HEK293T (cell line): Measurements from ENCODE around the gene NOD2.

Experiments
- CTCF ChIA-PET: fragments of 350-600 bp; formaldehyde crosslinking; extraction: SDS; loops from one replicate; lab custom pipeline; 2021; ENCODE audit warnings: antibody characterized with exemption, inconsistent platforms; lab: Yijun Ruan, JAX
- POLR2A ChIA-PET: fragments of 350-600 bp; formaldehyde crosslinking; extraction: SDS; loops from one replicate; lab custom pipeline; 2020; ENCODE audit warnings: antibody characterized with exemption, inconsistent platforms; lab: Yijun Ruan, JAX
- DNase-seq: peaks from one replicate; pipeline ENCODE4 v3.0.0; 2012; ENCODE audit warnings: mixed read lengths; ENCODE audit errors: extremely low spot score
- ARNT ChIP-seq: fragments of 450-650 bp; IDR thresholded peaks from 2 replicates; pipeline ENCODE4 v1.6.1; 2017; ENCODE audit warnings: mild to moderate bottlenecking
- BHLHE40 ChIP-seq: fragments of 450-650 bp; IDR thresholded peaks from 2 replicates; pipeline ENCODE4 v1.6.1; 2016; ENCODE audit warnings: mild to moderate bottlenecking, moderate library complexity, borderline replicate concordance
- CTBP1 ChIP-seq: fragments of 450-650 bp; IDR thresholded peaks from 2 replicates; pipeline ENCODE4 v1.6.1; 2016; ENCODE audit warnings: borderline replicate concordance
- ELF4 ChIP-seq: fragments of 450-650 bp; IDR thresholded peaks from 2 replicates; pipeline ENCODE4 v1.6.1; 2017; ENCODE audit warnings: antibody characterized with exemption
- FOXA1 ChIP-seq: fragments of 450-650 bp; IDR thresholded peaks from 2 replicates; pipeline ENCODE4 v1.6.1; 2016; ENCODE audit warnings: mild to moderate bottlenecking
- FOXK2 ChIP-seq: fragments of 450-650 bp; IDR thresholded peaks from 2 replicates; pipeline ENCODE4 v1.6.1; 2016; ENCODE audit warnings: mild to moderate bottlenecking
- FOXM1 ChIP-seq: fragments of 450-650 bp; IDR thresholded peaks from 2 replicates; pipeline ENCODE4 v1.6.1; 2017; ENCODE audit warnings: mild to moderate bottlenecking, borderline replicate concordance
- HDGF ChIP-seq: fragments of 450-650 bp; IDR thresholded peaks from 2 replicates; pipeline ENCODE4 v1.6.1; 2017; ENCODE audit warnings: antibody characterized with exemption, borderline replicate concordance
- L3MBTL2 ChIP-seq: fragments of 450-650 bp; conservative IDR thresholded peaks from 2 replicates; pipeline ENCODE4 v1.6.1; 2016; ENCODE audit warnings: mild to moderate bottlenecking
- LEF1 ChIP-seq: fragments of 450-650 bp; IDR thresholded peaks from 2 replicates; pipeline ENCODE4 v1.6.1; 2017; ENCODE audit warnings: mild to moderate bottlenecking, borderline replicate concordance
- NFRKB ChIP-seq: fragments of 450-650 bp; IDR thresholded peaks from 2 replicates; pipeline ENCODE4 v1.6.1; 2016; ENCODE audit warnings: mild to moderate bottlenecking, moderate library complexity
- SP1 ChIP-seq: fragments of 450-650 bp; IDR thresholded peaks from 2 replicates; pipeline ENCODE4 v1.6.1; 2017
- SUZ12 ChIP-seq: fragments of 450-650 bp; IDR thresholded peaks from 2 replicates; pipeline ENCODE4 v1.6.1; 2016; ENCODE audit warnings: mild to moderate bottlenecking
- TARDBP ChIP-seq: fragments of 450-650 bp; IDR thresholded peaks from 2 replicates; pipeline ENCODE4 v1.6.1; 2016
- ZNF384 ChIP-seq: fragments of 450-650 bp; IDR thresholded peaks from 2 replicates; pipeline ENCODE4 v1.6.1; 2016
- TF ChIP-seq, protein P1 (sequence below): fragments of 450-650 bp; IDR thresholded peaks from 2 replicates; pipeline ENCODE4 v1.6.1; 2016

Gene NOD2

DNA sequence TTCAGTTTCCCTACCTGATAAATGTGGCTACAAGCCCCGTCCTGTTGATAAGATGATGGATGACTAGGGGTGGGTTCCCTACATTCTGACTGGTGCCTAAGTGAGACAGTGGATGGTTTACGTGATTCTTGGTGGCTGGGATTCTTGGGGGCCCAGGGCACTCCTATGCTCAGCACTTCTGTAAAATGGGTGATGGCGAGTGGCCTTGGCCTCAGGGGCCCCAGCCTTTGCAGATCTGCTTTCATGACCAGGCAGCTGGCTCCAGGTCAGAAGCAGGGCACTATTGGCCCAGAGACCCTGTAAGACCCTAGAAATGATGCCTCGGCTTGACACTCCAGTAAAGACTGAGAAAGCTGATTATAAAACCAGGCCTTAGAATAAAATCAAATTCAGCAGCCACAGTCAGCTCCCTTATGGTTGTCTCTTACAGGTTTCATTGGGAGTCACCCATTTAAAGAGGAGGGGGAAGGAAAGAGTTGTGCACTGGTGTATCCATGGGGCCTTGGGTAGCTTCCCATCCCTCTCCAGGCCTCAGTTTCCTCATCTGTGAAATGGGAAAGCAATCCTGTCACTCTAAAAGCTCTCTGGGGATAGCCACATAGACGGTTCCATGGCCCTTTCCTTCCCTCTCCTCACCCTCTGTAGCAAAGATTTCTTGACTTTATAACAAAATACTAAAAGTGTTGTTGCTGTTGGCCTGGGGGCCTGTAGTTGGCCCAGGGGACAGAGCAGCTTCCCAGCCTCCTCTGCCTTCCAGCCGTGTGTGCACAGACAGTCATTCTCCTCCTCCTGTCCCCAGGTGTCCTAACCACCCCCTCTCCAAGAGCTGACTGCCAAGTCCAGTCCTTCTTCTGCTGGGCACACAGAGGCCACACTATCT is 13.5 kb upstream of the NOD2 start:
- DNase-seq: no peak
- ChIA-PET CTCF (no interaction called here), POLR2A (no interaction called here)
- TF ChIP-seq SP1: no peak
- no peak for TF ChIP-seq HDGF
- TF ChIP-seq FOXA1: no peak
- no peak for TF ChIP-seq FOXM1
- no peak for TF ChIP-seq CTBP1
- TF ChIP-seq, protein P1, sequence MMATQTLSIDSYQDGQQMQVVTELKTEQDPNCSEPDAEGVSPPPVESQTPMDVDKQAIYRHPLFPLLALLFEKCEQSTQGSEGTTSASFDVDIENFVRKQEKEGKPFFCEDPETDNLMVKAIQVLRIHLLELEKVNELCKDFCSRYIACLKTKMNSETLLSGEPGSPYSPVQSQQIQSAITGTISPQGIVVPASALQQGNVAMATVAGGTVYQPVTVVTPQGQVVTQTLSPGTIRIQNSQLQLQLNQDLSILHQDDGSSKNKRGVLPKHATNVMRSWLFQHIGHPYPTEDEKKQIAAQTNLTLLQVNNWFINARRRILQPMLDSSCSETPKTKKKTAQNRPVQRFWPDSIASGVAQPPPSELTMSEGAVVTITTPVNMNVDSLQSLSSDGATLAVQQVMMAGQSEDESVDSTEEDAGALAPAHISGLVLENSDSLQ: no peak
- no peak for TF ChIP-seq ARNT
- no peak for TF ChIP-seq SUZ12
- no peak for TF ChIP-seq BHLHE40
- no peak for TF ChIP-seq L3MBTL2
- TF ChIP-seq TARDBP: no peak
- no peak for TF ChIP-seq FOXK2
- no peak for TF ChIP-seq NFRKB
- no peak for TF ChIP-seq LEF1
- no peak for TF ChIP-seq ELF4
- TF ChIP-seq ZNF384: no peak

DNA sequence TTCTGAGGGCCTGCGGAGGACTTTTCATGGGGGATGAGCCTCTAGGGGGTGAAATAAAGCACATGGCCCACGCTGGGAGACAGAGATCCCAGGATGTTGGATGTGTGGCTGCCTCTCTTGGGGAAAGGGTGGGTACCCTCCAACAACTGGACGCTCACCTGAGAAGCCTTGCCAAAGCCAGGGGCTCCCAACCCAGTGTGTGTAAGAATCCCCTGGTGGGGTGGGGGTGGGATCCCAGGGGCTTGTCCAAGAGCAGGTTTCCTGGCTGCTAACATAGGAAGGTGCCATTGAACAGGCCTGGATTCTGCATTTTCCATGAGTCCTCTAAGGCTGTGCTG is 12.9 kb upstream of the NOD2 start:
- TF ChIP-seq FOXK2: no peak
- TF ChIP-seq NFRKB: no peak
- TF ChIP-seq FOXA1: no peak
- TF ChIP-seq CTBP1: no peak
- TF ChIP-seq TARDBP: no peak
- no peak for TF ChIP-seq ARNT
- no peak for TF ChIP-seq L3MBTL2
- TF ChIP-seq SUZ12: no peak
- TF ChIP-seq BHLHE40: no peak
- TF ChIP-seq, protein P1: no peak
- TF ChIP-seq LEF1: no peak
- TF ChIP-seq FOXM1: no peak
- no peak for TF ChIP-seq SP1
- DNase-seq: no peak
- CTCF ChIA-PET: no interaction called here
- POLR2A ChIA-PET: no interaction called here

DNA sequence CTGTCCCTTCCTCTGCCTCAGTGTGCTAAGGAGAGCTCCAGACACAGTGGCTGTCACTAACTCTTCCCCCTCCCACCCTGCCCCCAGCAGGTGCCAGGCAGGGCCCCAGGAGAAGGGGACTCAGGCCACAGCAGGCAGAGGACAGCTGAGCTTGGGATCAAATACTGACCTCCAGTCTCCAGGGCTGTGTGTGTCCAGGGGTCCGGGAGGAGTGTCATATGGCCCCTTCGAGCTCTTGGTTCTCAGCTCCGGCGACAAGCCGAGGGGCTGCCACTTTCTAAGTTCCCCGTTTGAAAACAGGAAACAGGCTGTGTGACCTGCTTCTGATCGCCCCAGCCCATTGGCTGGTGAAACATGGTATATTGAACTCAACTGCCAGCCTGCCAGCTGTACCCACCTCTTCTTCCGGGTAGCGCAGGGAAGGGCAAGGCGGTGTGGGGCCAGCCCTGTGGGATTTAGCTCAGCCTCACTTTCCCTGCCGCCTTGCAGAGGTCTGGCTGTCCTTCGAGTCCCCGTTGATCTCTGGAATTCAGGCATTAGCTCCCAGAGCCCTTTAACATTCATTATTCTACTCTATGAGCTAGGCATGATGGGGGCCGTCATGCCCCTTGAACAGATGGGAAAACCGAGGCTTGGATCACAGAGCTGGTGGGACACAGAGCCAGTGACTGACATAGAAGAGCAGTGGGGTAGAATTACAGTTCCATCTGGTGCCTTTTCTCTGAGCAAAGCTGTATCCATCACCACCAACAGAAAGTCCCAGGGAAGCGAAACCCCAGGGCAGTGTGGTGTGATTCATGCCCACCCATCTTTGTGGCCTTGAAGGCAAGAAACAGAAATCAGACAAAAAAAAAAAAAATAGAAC is 12.2 kb upstream of the NOD2 start, which contains the start of gene SNX20:
Gene SNX20 (minus strand): TSS at position 292 of the 865 bp plus-strand sequence. CDS start 3,786 bp downstream, outside the sequence.
- CTCF ChIA-PET: interaction anchor here (0.8 to 1.1 kb wide), 2 partner anchors 53 to 125 kb away, joined by 3 to 5 read pairs; no protein-coding TSS in a partner anchor
- POLR2A ChIA-PET: no interaction called here
- TF ChIP-seq BHLHE40 (no peak), TARDBP (no peak)
- TF ChIP-seq, protein P1: no peak
- no peak for DNase-seq

DNA sequence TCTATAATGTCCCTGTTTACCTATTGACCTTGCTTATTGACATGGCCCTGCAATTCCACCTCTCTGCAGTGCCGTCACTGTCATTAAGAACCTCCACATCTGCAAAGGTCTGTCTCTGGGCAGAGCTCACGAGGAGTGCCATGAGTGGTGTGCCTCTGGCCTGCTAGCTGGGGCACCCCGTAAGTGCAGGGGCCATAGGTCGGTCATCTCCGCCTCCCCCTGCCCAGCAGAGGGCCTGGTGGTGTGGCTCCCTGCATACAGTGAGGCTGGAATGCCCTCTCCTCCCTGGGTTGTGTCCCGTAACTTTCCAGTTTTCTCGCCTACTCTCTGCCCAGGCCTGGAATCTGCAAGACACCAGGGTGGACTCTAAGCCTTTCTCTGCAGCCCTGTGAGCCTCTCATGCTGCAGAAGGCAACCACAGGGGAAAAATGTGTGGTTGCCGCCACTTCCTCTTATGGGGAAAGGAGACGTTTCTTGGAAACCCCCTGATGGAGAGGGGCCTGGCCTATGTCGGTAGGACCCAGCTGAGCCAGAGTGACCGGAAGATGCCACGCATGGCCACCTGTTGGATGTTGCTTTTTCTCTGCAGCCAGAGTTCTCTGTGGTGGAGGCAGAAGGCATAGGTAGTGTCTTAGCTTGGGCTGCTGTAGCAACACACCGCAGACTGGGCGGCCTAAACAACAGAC is 9.6 kb upstream of the NOD2 start:
- ChIA-PET POLR2A (no interaction called here), CTCF (no interaction called here)
- no peak for DNase-seq
- no peak for TF ChIP-seq SUZ12
- no peak for TF ChIP-seq FOXM1
- TF ChIP-seq, protein P1: no peak
- no peak for TF ChIP-seq TARDBP
- no peak for TF ChIP-seq L3MBTL2
- no peak for TF ChIP-seq FOXK2
- TF ChIP-seq HDGF: no peak
- TF ChIP-seq LEF1: no peak
- no peak for TF ChIP-seq ARNT
- no peak for TF ChIP-seq CTBP1
- TF ChIP-seq NFRKB: no peak
- TF ChIP-seq SP1: no peak
- no peak for TF ChIP-seq ZNF384
- no peak for TF ChIP-seq BHLHE40
- TF ChIP-seq ELF4: no peak
- no peak for TF ChIP-seq FOXA1
